PC-9 (cell line): Measurements from ENCODE around the gene ARID3A.

ENCODE experiments used
- CTCF ChIP-seq: fragments of 200-600 bp; sonication (generic); conservative IDR thresholded peaks from 2 replicates; pipeline ENCODE4 v1.6.1; 2017; ENCODE audit warnings: mixed run types, antibody characterized with exemption, mild to moderate bottlenecking, moderate library complexity
- EZH2 ChIP-seq: fragments of 200-600 bp; sonication (generic); IDR thresholded peaks from 2 replicates; pipeline ENCODE4 v1.8.0; 2017; ENCODE audit warnings: antibody characterized with exemption, low read depth

GRCh38 chr19:941292-942132 is 15.7 kb downstream of the ARID3A start:
- TF ChIP-seq CTCF (no peak), EZH2 (no peak)
